Measurements from ENCODE around the gene SETD2.
"Not testable (repeated sequence)": the region's sequence is repeated elsewhere in the genome, so short reads cannot be mapped to it uniquely, and the experiment has no call there.

The SETD2 gene, protein sequence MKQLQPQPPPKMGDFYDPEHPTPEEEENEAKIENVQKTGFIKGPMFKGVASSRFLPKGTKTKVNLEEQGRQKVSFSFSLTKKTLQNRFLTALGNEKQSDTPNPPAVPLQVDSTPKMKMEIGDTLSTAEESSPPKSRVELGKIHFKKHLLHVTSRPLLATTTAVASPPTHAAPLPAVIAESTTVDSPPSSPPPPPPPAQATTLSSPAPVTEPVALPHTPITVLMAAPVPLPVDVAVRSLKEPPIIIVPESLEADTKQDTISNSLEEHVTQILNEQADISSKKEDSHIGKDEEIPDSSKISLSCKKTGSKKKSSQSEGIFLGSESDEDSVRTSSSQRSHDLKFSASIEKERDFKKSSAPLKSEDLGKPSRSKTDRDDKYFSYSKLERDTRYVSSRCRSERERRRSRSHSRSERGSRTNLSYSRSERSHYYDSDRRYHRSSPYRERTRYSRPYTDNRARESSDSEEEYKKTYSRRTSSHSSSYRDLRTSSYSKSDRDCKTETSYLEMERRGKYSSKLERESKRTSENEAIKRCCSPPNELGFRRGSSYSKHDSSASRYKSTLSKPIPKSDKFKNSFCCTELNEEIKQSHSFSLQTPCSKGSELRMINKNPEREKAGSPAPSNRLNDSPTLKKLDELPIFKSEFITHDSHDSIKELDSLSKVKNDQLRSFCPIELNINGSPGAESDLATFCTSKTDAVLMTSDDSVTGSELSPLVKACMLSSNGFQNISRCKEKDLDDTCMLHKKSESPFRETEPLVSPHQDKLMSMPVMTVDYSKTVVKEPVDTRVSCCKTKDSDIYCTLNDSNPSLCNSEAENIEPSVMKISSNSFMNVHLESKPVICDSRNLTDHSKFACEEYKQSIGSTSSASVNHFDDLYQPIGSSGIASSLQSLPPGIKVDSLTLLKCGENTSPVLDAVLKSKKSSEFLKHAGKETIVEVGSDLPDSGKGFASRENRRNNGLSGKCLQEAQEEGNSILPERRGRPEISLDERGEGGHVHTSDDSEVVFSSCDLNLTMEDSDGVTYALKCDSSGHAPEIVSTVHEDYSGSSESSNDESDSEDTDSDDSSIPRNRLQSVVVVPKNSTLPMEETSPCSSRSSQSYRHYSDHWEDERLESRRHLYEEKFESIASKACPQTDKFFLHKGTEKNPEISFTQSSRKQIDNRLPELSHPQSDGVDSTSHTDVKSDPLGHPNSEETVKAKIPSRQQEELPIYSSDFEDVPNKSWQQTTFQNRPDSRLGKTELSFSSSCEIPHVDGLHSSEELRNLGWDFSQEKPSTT (N-terminal part only)

DNA sequence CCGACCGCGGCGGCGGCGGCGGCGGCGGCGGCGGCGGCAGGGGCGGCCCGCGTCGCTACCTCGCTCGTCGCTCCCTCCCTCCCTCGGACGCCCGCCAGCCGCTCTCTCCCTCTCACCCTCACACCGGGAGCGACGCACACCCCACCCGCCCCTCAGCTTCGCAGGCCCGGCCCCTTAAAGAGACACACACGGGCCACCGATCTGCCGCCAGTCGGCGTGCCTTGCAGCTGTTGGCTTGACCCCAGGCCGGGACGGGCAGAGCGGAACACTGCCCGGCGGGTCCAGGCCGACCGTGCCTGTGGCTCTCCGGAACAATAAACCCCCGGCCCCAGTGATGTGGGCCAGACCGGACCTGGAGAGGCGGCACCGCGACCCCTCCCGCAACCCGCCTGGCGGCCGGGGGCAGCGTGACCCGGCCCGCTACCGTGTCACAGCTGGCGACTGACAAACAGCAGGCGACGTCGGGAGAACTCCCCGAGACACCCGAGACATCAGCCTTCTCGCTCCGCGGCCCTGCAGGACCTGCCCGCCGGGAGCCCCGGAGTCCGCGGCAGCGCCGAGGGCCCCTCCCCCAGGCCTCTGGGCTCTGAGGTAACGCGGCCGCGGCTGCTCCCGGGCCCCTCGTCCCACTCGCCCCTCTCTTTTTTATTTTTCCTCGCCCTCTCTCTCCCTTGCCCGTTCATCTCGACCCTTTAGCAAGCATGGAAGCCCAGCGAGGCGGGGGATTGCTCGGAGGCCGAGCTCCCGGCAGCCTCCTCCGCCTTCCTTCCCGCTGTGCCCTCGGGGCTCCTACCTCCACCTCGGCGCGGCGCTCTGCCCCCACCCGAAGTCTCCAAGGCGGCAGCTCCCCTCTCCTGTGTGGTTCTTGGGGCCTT is at the start of gene SETD2:
SETD2 (minus strand) TSS at position 107 of the 875 bp plus-strand sequence. CDS start 189 bp downstream, outside the sequence.
- peak; percentile 94 for DNase-seq

DNA sequence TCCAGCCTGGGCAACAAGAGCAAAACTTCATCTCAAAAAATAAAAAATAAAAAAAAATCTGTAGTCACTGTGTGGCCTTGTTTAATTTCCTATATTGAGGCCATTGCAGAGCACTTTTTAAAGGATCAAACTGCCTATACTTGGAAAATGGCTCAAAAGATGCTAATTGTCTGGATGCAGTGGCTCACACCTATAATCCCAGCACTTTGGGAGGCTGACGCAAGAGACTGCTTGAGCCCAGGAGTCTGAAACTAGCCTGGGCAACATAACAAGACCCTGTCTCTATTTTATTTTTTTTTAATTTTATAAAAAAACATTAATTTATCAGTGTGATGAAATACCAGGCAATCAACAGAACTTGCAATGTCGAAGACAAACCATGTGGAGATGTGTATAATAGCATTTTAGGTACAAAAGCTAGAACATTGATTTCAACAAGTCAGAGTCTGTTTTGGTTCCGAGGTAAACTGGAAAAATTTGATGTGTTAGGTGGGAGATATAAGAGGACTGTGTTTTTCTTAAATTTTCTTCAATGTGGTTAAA is 47.0 kb upstream of the SETD2 start:
- DNase-seq, result no peak

DNA sequence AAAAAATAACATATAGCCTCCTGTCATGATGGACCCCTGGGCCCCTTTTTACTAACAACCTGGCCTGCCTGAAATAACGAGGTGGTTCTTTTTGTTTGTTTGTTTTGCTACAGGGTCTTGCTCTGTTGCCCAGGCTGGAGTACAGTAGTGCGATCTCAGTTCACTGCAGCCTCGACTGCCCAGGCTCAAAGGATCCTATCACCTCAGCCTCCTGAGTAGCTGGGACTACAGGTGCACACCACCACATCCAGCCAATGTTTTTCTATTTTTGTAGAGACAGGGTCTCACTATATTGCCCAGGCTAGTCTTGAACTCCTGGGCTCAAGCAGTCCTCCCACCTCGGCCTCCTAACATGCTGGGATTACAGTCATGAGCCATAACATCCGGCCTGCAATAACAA is 42.1 kb upstream of the SETD2 start:
- DNase-seq, result not testable (repeated sequence)

DNA sequence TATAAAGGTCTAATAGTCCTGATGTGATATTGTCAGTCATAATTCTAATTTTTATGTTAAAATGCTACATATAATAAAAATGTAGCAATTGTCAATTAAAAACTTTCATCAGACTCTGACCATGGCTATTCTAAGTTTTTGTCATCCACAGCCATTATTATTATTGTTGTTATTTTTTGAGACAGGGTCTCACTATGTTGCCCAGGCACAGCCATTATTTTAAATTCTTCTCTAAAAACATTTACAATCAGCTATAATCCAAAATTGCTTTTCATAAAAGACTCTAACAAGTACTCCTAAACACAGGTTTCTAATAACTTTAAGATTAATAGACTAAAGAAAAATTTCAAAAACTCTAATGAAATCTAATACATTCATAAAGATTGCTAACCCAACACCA is 41.0 kb upstream of the SETD2 start:
- DNase-seq, result no peak

DNA sequence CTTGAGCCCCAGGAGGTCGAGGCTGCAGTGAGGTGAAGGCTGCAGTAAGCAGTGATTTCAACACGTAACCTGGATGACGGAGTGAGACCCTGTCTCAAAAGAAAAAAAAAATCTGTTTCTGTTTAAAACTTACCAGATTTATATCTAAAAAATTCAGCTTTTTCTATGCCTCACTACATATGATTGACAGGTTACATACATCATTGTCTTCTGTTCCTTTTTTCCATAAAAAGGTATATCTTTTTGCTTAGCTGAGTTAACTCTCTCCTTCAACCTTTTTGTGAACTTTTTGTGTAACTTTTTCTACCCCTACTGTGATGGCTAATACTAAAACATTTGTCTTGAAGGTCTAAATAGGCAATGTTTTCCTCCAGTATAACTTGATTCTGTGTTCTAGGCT is 38.6 kb upstream of the SETD2 start:
- DNase-seq, result no peak

DNA sequence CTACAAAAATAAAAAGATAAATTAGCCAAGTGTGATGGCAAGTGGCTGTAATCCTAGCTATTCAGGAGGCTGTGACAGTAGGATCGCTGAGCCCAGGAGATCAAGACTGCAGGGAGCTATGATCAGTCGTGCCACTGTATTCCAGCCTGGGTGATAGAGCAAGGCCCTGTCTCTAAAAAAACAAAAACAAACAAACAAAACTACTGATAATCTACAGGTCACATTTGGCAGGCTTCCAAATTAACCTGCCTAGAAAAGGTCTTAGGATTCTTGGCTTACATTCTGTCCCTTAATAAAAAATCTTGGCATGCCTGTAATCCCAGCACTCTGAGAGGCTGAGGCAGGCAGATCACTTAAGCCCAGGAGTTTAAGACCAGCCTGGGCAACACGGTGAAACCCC is 33.4 kb upstream of the SETD2 start:
- DNase-seq, result no peak

DNA sequence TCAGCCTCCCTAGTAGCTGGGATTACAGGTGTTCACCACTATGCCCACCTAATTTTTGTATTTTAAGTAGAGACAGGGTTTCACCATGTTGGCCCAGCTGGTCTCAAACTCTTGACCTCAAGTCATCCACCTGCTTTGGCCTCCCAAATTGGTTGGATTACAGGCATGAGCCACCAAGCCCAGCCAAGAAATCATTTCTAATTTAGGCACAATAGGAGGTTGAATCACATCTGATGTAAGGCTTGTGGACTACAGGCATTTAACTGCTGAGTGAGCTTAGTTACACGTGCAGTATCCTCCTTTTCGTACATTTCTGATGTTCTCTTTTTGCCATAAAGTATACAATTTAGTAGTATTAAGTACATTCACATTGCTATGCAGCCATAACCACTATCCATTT is 31.1 kb upstream of the SETD2 start:
- no peak for DNase-seq

DNA sequence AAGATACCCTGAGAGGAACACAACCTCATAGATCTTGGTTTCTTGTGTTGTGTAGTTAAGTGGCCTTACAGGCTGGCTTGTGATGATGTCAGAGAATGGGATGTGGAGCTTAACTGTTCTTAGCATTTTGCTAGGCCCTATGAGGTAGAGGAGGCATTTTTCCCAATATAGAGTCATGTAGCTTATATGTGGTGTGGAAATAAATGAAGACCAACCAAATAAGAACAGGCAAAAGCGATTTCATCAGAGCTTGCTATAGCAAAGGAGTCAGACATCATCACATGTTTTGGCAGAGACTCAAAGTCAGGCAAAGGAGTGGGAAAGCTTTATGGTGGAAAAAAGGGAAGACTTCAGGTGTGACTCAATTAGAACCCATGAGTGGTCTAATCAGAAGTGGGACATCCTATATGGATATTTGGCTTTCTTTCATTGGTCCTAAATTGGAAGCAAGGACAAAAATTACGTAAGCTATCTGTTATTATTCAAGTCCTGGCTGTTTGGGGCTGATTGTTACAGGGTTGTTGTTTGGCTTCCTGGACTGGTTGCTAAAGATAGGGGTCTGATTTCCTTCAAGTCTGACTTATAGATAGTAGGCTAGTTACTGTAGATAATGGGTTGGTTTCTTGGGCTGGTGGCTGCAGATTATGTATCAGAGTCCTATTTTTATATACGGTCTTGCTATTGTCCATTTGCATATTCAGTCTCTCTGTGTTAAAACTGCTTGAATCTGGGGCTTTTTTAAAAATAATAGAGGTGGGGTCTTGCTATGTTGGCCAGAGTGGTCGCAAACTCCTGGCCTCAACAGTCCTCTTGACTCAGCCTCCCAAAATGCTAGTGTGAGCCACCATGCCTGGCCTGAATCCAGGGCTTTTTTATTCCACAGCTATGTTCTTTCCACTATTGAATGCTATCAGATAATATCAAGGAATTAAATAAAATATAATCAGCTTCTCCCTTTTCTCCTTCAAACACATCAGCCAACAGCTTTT is 30.3 kb upstream of the SETD2 start:
- DNase-seq, result no peak

DNA sequence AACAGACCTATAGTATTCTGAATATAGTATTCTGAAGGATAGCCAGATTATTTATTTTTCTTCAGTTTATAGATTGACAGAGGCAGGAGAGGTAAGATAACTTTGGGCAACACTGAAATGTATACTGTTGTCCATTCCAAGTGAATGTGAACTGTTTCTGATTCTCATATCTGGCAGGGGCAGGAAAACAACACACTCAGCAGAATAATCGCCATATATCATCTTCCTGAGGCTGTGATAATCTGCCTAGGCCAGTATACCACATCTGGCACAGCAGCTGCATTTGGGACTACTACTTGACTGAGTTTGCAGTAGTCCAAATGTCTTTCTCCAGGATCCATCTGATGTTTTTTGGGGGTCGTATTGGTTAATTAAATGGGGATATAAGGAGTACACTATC is 22.4 kb upstream of the SETD2 start:
- DNase-seq, result no peak

DNA sequence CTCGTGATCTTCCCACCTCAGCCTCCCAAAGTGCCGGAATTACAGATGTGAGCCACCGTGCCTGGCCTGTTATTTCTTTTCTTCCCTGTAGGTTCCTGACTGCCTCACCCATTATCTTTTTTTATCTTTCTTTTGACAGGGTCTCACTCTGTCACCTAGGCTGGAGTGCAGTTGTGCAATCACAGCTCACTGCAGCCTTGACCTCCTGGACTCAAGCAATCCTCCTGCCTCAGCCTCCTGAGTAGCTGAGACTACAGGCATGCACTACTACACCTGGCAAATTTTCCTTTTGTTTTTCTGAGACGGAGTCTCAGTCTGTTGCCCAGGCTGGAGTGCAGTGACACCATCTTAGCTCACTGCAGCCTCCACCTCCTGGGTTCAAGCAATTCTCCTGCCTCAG is 17.8 kb upstream of the SETD2 start:
- not testable (repeated sequence) for DNase-seq

DNA sequence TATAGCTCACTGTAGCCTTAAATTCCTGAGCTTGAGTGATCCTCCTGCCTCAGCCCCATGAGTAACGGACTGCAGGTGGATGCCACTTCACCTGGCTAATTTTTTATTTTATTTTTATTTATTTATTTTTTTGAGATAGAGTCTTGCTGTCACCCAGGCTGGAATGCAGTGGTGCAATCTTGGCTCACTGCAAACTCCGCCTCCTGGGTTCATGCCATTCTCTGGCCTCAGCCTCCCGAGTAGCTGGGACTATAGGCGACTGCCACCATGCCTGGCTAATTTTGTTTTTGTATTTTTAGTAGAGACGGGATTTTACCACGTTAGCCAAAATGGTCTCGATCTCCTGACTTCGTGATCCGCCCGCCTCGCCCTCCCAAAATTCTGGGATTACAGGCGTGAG is 16.1 kb upstream of the SETD2 start:
- DNase-seq, result not testable (repeated sequence)

DNA sequence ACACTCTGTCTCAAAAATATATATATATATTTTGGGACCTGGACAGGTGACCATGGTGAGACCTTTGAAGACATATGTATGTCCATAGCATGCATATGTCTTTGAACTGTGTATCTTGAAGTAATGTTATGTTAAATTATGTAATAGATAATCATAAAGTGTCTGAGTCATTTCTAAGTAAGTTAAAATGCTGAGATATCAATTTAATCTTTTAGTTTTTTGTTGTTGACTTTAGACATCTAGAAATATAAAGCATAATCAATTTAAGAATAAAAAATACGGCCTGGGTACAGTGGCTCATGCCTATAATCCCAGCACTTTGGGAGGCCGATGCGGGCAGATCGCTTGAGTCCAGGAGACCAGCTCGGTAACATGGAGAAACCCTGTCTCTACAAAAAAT is 12.7 kb upstream of the SETD2 start:
- no peak for DNase-seq

DNA sequence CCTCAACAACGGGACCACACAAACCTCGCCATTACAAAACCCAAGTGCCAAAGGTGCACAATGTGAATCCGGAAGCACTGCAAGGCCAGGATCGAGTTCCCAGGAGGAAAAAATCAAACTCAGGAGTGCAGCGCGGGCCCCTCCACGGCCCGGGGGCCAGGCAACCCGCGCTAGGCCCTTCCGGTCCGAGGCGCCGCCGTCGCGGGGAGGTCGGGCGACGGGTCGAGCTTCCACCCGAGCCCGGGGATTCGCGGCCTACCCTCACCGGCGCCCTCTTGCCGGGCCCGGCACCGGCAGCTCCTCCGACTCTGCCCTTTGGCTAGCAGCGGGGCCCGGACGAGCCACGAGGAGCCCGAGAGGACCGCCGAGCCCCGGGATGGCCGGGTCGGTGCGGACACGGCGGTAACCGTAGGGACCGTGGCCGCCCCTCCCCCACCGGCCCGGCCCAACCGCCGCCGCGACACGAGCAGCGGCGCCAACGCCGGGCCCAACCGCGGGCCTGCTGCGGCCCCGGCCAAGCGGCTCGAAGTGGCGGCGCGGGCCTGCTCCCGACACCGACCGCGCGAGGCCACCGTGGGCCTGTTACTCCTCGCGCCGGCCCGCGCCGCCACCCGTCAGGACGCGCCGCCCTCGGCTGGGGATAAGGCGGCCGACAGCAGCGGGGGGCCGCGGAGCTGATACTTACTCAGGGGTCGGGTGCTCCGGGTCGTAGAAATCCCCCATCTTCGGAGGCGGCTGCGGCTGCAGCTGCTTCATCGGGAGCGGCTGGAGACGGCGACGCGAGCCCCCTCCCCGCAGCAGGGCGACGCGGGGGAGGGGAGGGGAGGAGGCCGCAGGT is 525 bp downstream of the SETD2 start:
- DNase-seq, result peak; percentile 74

DNA sequence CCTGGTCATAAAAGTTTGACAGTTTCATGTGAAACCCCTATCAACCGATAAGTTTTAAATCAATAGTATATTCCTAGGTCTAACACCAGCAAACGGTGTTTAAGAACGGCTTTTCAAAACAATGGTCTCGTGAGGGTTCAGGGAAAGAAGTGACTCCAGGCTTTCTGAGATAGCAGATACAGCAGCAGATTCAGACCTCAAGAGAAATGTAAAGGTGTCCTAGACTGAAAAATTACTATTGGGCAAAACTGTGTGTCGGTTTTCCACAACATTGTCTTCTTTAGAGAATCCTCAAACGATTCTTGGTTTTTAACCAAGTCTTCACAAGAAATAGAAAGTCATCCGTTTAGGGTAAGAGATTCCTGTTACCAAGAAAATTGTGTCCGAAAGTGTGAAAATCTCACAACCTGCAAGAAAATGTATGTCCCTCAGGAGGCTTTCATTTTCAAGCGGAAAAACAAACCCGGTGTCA is 1.2 kb downstream of the SETD2 start:
- DNase-seq, result no peak

DNA sequence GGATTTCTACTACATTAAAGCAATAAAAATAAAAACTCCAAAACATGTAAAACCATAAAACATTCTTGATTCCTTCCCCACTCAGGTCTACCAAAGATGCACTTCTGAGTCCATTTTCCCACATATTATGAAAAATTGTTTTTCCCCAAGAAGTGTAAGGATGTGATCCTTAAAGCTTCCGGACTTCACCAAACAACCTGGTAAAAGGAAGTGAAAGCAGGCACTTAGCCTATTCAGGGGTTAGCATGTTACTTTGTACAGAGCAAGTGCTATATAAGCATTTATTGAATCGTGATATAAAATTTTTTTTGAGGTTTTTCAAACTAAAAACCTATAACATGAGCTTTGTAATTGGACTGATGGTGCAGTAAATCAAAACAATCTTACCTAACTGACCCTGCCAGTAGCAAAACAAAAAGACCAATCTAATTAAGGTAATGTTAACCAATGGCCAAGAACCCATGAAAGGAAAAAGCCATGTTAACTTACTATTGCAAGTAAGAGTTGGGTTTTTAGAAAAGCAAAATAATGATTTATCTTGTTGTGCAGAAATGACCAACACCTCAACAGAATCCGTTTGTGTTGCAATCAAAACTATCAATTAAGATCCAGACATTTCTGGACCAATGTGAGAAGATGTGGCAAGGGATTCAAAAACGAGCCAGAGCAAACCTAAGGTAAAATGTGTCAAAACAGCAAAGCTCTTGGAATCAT is 1.8 kb downstream of the SETD2 start:
- DNase-seq, result no peak

DNA sequence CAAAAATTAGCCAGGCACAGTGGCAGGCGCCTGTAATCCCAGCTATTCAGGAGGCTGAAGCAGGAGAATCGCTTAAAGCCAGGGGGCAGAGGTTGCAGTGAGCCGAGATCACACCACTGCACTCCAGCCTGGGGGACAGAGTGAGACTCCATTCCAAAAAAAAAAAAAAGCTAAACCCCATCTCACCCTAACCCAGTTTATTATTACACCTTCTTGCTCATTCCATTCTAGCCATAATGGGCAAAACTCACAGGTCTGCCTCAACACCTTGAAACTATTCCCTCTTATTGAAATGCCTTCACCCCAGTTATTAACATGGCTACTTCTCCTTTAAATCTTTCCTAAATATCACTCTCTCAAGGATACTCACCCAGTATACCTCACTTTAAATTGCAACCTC is 4.1 kb downstream of the SETD2 start:
- no peak for DNase-seq

DNA sequence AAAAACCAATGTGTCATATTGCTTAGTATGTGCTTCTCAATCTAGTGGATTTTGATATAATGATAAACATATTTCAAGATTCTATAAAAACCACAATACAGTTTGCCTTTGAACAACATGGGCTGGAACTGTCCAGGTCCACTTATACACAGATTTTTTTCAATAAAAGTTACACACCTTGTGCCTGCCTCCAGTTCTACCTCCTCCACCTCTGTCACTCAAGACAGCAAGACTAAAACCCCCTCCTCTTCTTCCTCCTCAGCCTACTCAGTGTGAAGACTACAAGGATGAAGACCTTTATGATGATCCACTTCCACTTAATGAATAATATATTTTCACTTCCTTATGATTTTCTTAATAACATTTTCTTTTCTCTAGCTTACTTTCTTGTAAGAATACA is 5.7 kb downstream of the SETD2 start:
- DNase-seq, result no peak

DNA sequence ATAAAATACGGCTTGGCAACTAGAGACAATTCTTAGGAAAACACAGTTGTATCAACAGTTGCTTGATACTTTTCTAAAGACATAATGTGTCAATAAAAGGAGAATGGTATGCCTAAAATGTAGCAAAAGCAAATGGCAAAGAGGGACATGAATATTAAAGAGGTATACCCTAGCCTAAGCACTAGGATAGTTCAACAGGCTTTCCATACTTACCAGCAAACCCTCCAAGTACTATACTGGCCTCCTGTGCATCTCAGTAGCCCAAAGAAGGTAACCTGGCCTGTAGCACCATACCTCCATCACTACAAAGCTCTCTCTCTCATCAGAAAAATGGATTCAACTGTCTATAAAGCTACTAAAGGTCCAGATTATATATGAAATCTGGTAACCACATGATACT is 7.5 kb downstream of the SETD2 start:
- no peak for DNase-seq

DNA sequence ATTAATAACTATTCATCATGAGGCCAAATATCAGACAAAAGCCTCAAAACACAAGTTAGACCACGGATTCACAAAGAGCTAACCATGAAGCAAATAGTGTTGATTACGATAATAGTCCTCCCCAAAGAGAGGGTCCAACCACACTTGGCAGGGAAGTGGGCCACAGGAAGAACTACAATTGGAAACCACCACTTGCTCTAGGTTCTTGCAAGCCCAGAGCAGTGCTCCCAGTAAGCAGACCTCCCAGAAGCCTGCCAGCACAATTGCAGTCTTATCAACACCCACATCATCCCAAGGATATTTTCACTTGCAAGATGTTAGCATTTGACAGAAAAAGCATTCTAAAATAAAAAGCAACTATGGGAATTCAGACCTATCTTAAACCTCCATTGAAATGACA is 11.3 kb downstream of the SETD2 start:
- no peak for DNase-seq

Measured in right forelimb (tissue), 1 donor.